OCI-LY7 (cell line): ENCODE measurements around the gene NUP58.

Experiments
- CTCF ChIP-seq: fragments of 200-600 bp; sonication (generic); conservative IDR thresholded peaks from 2 replicates; pipeline ENCODE4 v1.5.1; 2014; ENCODE audit warnings: mild to moderate bottlenecking, antibody characterized with exemption, low read length, moderate library complexity, mixed read lengths
- EZH2phosphoT487 ChIP-seq: fragments of 200-600 bp; sonication (generic); IDR thresholded peaks from 2 replicates; pipeline ENCODE4 v1.6.1; 2018; ENCODE audit warnings: low read depth, borderline replicate concordance, mild to moderate bottlenecking, mixed run types, antibody characterized with exemption, low read length, moderate library complexity, mixed read lengths

- TF ChIP-seq CTCF (no peak), EZH2phosphoT487 (no peak)
Measured at GRCh38 chr13:25276748-25277147, 24.7 kb upstream of the NUP58 start.
